LNCaP clone FGC (cell line): Measurements from ENCODE around the gene ASAP3.

ENCODE experiments used
- DNase-seq: peaks from one replicate; pipeline ENCODE4 v3.0.0-alpha.2; 2011; ENCODE audit warnings: low read depth
- H3K4me3 ChIP-seq: 2 replicates; pipeline ENCODE4 v1.5.1; 2011; ENCODE audit warnings: mild to moderate bottlenecking, low read depth, low read length, control low read depth
- TF ChIP-seq, protein P1 (sequence below): IDR thresholded peaks from 2 replicates; pipeline ENCODE4 v1.5.1; 2012; ENCODE audit warnings: mild to moderate bottlenecking; ENCODE audit not compliant: control insufficient read depth, insufficient read depth; ENCODE audit errors: extremely low read depth

The ASAP3 gene

GRCh38 chr1:23422941-23423340 lies 61.0 kb downstream of the ASAP3 start:
- no peak overlapping the region for H3K4me3 ChIP-seq
- TF ChIP-seq, protein P1, sequence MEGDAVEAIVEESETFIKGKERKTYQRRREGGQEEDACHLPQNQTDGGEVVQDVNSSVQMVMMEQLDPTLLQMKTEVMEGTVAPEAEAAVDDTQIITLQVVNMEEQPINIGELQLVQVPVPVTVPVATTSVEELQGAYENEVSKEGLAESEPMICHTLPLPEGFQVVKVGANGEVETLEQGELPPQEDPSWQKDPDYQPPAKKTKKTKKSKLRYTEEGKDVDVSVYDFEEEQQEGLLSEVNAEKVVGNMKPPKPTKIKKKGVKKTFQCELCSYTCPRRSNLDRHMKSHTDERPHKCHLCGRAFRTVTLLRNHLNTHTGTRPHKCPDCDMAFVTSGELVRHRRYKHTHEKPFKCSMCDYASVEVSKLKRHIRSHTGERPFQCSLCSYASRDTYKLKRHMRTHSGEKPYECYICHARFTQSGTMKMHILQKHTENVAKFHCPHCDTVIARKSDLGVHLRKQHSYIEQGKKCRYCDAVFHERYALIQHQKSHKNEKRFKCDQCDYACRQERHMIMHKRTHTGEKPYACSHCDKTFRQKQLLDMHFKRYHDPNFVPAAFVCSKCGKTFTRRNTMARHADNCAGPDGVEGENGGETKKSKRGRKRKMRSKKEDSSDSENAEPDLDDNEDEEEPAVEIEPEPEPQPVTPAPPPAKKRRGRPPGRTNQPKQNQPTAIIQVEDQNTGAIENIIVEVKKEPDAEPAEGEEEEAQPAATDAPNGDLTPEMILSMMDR, result no peak
- DNase-seq, result no peak

DNA sequence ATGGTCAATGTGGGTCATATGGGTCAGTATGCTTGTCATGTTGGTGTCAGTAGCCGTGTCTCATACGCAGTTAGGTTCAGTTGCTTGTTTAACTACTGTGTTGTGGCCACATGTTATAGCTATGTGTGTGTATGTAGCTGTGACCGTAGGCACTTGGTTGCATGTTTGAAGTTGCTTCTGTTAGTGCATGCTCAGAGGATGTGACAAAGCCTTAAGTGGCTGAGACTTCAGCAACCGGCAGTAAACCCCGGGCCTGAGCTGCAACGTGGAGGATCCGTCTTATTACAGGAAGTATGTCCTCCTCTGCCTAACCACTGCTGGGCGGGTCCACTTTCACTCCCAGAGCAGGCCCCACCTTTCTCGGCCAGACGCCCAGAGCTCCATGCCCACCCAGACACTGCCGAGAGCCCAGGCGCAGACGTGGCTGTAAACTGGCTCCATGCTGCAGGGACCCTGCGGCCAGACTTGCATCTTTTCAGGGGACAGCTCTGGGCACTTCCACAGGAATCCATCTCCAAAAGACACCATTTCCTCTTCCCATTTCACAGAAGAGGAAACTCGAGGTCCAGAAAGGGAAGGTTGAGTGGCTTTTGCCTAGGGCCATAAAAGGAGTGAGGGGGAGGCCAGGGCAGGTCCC lies 61.6 kb downstream of the ASAP3 start:
- no peak overlapping the region for H3K4me3 ChIP-seq
- TF ChIP-seq, protein P1, result no peak
- DNase-seq, result no peak

GRCh38 chr1:23421753-23422240 lies 62.2 kb downstream of the ASAP3 start:
- no peak for DNase-seq
- no peak overlapping the region for H3K4me3 ChIP-seq
- TF ChIP-seq, protein P1, result no peak

DNA sequence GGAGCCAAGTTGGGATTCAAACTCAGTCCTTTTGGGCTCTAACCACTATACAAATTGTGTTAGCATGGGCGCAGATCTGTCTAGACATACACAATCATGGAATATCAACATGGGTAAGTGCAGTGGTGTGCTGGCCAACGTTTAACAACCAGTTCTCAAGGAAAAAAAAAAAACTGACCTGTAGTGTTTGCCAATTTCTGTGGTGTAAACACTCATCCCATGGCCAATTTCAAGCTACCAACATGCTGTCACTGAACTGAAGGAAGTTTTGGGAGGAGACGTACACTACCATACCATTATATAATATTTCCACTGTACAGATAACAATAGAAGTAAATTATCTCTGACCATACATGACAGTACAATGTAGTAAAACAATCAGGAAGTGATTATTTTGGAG lies 62.6 kb downstream of the ASAP3 start:
- no peak for DNase-seq
- H3K4me3 ChIP-seq, result no peak overlapping the region
- TF ChIP-seq, protein P1, result no peak

- TF ChIP-seq, protein P1, result no peak
- DNase-seq, result no peak
- no peak overlapping the region for H3K4me3 ChIP-seq
These were observed 63.2 kb downstream of the ASAP3 start for GRCh38 chr1:23420778-23421177.

DNA sequence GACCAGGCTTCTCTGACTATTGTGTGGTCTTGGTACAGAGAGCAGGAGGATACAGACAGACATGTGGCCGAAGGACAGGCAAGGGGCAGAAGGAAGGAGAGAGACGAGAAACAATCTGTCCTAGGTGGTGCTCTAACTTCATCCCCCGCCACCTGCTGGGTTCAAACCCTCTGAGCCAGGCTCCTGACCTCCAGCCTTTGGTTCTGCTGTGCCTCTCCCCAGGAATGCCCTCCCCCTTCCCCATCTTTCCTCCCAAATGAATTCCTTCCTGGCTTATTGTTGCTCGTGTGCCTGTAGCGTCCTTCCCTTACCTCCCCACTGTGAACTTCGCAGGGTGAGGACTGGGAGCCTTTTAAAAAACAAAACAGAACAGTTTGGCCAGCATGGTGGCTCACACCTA lies 64.8 kb downstream of the ASAP3 start:
- TF ChIP-seq, protein P1, result no peak
- DNase-seq, result no peak
- no peak overlapping the region for H3K4me3 ChIP-seq

- TF ChIP-seq, protein P1, result no peak
- H3K4me3 ChIP-seq, result no peak overlapping the region
- DNase-seq, result peak; percentile 18
These were observed 66.4 kb downstream of the ASAP3 start for GRCh38 chr1:23417570-23417969.
